Measurements from ENCODE around the gene SLC22A2. TPM values are rescaled to one million over a fixed set of nuclear protein-coding genes. Genes with fewer than 3 reads are reported as not detected.
"Not testable (repeated sequence)": the region's sequence is repeated elsewhere in the genome, so short reads cannot be mapped to it uniquely, and the experiment has no call there.

The SLC22A2 gene
- total RNA-seq, 5 donors from 2014 or later (not counting 1 experiment from before 2014, with no cell fraction given) = not detected

DNA sequence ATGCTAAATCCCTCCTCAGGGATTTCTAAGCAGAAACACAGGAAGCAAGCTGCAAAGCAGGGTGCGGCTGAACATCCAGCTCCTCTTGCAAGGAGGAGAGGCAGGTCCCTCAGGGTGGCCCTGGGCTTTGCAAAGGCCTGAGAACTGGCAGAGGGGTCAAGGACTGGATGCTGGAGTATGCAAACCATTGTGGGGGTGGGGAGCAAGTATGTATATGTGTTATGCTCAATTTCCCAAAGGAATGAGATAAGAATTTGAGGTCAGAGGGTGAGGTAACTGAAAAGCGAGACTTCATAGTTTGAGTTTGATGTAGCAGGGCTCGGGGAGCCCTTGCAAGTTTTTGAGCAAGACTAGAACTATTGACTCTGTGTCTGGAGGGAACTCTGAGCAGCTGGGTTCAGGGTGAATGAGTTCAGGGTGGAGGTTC lies 11.2 kb downstream of the SLC22A2 start:
- Mint-ChIP-seq H3K4me1 (no peaks in the 10 kb centered on the region), H3K36me3 (no peaks in the 10 kb centered on the region), H3K4me3 (no peak overlapping the region), H3K27ac (no peak overlapping the region), H3K9me3 (no peaks in the 10 kb centered on the region), H3K27me3 (peaks cover 2 to 26% of the 10 kb centered on the region in 2 donors)
- POLR2A ChIA-PET = no interaction called here
- Histone ChIP-seq H3K4me3 (ENCODE audit: control insufficient read depth in 1 of 2, extremely low read depth in 1 of 2, low read length in 1 of 2) (no peak overlapping the region), H3K27me3 (replicated peaks in 1 of 2; ENCODE audit: control insufficient read depth in 2 of 2, extremely low read depth in 1 of 2, insufficient read depth in 2 of 2, low read length in 1 of 2) (peaks cover 0 to 3% of the 10 kb centered on the region in 2 experiments), H3K27ac (ENCODE audit: low read length) (no peak overlapping the region), H3K36me3 (ENCODE audit: control insufficient read depth in 2 of 2, extremely low read depth in 1 of 2, insufficient read depth in 1 of 2, low read length in 1 of 2) (no peaks in the 10 kb centered on the region), H3K9me3 (no peaks in the 10 kb centered on the region), H3K4me1 (ENCODE audit: control insufficient read depth in 1 of 2, extremely low read depth in 1 of 2, insufficient read depth in 2 of 2, low read length in 2 of 2) (no peaks in the 10 kb centered on the region)
- no peak for ATAC-seq (replicated peaks in 1 of 4)
- WGBS (ENCODE audit: insufficient coverage) = 72% methylated on average over 3 of the region's 3 CpGs
- CTCF ChIA-PET = no interaction called here
- DNase-seq = no peak

DNA sequence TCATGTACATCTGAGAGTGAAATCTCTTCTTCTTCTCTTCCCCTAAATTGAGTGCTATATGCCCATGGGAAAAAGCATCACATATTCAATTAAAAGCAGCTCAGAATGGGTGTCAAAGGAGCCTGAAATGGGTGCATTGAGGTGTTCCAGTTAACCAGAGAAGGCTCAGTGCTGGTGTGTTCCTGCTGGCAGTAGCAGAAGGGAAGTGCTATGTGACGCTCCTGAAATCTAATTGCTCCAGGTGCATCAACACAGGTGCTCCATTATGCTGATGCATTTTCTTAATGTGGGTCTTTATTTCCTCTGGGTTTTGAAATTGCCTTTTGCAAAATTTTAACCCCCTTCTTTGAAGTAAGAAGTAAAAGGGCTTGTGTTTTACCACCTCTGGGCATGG lies 17.9 kb downstream of the SLC22A2 start:
- H3K4me1 Mint-ChIP-seq = no peaks in the 10 kb centered on the region
- H3K9me3 ChIP-seq = peaks cover 2% of the 10 kb centered on the region
- no peaks in the 10 kb centered on the region for H3K27me3 ChIP-seq (replicated peaks in 1 of 2; ENCODE audit: control insufficient read depth in 2 of 2, extremely low read depth in 1 of 2, insufficient read depth in 2 of 2, low read length in 1 of 2)
- H3K27ac ChIP-seq (ENCODE audit: low read length) = no peak overlapping the region
- WGBS (ENCODE audit: insufficient coverage) = no CpG with 5 or more reads among the region's 1 CpG
- no peaks in the 10 kb centered on the region for H3K4me1 ChIP-seq (ENCODE audit: control insufficient read depth in 1 of 2, extremely low read depth in 1 of 2, insufficient read depth in 2 of 2, low read length in 2 of 2)
- H3K36me3 ChIP-seq (ENCODE audit: control insufficient read depth in 2 of 2, extremely low read depth in 1 of 2, insufficient read depth in 1 of 2, low read length in 1 of 2) = no peaks in the 10 kb centered on the region
- no peaks in the 10 kb centered on the region for H3K36me3 Mint-ChIP-seq
- H3K9me3 Mint-ChIP-seq = peaks cover 0 to 6% (median 4%) of the 10 kb centered on the region in 3 donors
- peaks cover 8 to 16% of the 10 kb centered on the region in 2 donors for H3K27me3 Mint-ChIP-seq
- ChIA-PET POLR2A (no interaction called here), CTCF (no interaction called here)
- no peak for ATAC-seq (replicated peaks in 1 of 4)
- H3K4me3 ChIP-seq (ENCODE audit: control insufficient read depth in 1 of 2, extremely low read depth in 1 of 2, low read length in 1 of 2) = no peak overlapping the region
- no peak for DNase-seq
- H3K27ac Mint-ChIP-seq = no peak overlapping the region
- no peak overlapping the region for H3K4me3 Mint-ChIP-seq

DNA sequence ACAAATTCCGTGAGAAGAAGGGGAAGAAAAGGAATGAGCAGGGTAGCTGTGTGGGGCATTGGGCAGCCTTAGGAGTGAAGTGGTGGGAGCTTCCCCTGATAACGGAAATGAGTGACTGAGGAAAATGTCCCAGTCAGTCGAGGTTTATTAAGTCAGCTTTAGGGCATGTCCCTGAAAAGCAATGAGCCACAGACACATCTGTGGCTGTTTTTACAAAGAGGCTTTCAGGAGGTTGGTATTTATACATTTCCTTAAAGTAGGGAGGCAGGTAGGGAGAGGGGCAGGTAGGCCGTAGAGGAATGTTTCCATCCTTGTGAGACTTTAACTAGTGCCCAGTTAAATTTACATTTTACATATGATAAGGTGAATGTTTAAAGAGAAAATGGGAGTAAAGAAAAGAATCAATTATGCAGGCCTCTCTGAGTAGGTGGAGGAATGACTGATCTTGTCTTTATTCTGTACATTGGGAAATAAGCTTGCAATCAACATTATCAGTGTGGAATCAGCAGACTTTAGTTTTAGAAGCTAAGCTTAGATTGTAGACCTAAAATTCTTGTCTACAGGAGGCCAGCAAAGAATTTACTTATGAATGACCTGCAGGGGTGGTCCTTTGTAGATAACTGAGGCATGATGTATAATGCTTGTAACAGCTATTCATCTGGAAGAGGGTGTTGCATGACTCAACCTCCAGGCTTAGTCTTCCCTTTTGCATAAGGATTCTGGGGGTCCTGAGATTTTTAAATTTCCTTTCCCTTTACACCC lies 18.5 kb downstream of the SLC22A2 start:
- no peak for ATAC-seq (replicated peaks in 1 of 4)
- H3K27ac Mint-ChIP-seq = no peak overlapping the region

DNA sequence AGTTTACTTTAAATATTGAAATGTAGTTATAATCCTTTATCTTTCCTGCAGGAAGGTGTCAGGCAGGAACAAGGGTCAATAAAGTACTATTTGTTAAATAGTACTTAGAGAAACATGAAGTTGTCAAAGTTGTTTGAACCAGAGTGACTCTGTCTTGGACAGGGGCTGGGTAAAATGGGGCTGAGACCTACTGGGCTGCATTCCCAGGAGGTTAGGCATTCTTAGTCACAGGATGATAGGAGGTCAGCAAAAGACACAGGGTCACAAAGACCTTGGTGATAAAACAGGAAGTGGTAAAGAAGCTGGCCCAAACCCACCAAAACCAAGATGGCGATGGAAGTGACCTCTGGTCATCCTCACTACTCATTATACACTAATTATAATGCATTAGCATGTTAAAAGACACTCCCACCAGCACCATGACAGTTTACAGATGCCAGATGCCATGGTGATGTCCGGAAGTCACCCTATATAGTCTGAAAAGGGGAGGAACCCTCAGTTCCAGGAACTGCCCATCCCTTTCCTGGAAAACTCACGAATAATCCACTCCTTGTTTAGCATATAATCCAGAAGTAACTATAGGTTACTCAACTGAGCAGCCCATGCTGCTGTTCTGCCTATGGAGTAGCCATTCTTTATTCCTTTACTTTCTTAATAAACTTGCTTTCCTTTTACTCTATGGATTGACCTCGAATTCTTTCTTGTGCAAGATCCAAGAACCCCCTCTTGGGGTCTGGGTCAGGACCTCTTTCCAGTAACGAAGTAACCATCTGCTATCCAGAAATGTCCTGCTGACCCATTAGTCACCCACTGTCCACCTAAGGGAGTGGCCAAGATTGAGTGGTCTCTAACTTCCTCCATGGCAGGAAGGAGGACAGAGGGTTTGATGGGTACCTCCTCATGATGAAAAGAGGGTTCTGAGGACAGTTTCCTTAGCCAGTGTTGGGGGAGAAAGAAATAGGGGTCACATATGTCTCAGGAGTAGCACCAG lies 19.6 kb downstream of the SLC22A2 start:
- Mint-ChIP-seq H3K36me3 (no peaks in the 10 kb centered on the region), H3K27ac (no peak overlapping the region), H3K9me3 (peaks cover 0 to 8% (median 6%) of the 10 kb centered on the region in 3 donors), H3K4me3 (no peak overlapping the region), H3K27me3 (peaks cover 8 to 12% of the 10 kb centered on the region in 2 donors), H3K4me1 (no peaks in the 10 kb centered on the region)
- Histone ChIP-seq H3K9me3 (peaks cover 2% of the 10 kb centered on the region), H3K4me3 (ENCODE audit: control insufficient read depth in 1 of 2, extremely low read depth in 1 of 2, low read length in 1 of 2) (no peak overlapping the region), H3K27ac (ENCODE audit: low read length) (no peak overlapping the region), H3K4me1 (ENCODE audit: control insufficient read depth in 1 of 2, extremely low read depth in 1 of 2, insufficient read depth in 2 of 2, low read length in 2 of 2) (no peaks in the 10 kb centered on the region), H3K36me3 (ENCODE audit: control insufficient read depth in 2 of 2, extremely low read depth in 1 of 2, insufficient read depth in 1 of 2, low read length in 1 of 2) (no peaks in the 10 kb centered on the region), H3K27me3 (replicated peaks in 1 of 2; ENCODE audit: control insufficient read depth in 2 of 2, extremely low read depth in 1 of 2, insufficient read depth in 2 of 2, low read length in 1 of 2) (peaks cover 0 to 2% of the 10 kb centered on the region in 2 experiments)
- POLR2A ChIA-PET = interaction anchor here in 1 of 2 donors (0.6 kb wide), 1 partner anchor 79 kb away, joined by 4 read pairs; no protein-coding TSS in a partner anchor
- 75% methylated on average over 2 of the region's 5 CpGs for WGBS (ENCODE audit: insufficient coverage)
- ATAC-seq (replicated peaks in 1 of 4) = no peak
- CTCF ChIA-PET = no interaction called here
- no peak for DNase-seq

More for the DNA sequence above, 18.5 kb downstream of the SLC22A2 start:
- Mint-ChIP-seq H3K4me3 (no peak overlapping the region), H3K4me1 (no peaks in the 10 kb centered on the region), H3K9me3 (peaks cover 0 to 7% (median 6%) of the 10 kb centered on the region in 3 donors), H3K36me3 (no peaks in the 10 kb centered on the region), H3K27me3 (peaks cover 8 to 16% of the 10 kb centered on the region in 2 donors)
- Histone ChIP-seq H3K4me3 (ENCODE audit: control insufficient read depth in 1 of 2, extremely low read depth in 1 of 2, low read length in 1 of 2) (no peak overlapping the region), H3K36me3 (ENCODE audit: control insufficient read depth in 2 of 2, extremely low read depth in 1 of 2, insufficient read depth in 1 of 2, low read length in 1 of 2) (no peaks in the 10 kb centered on the region), H3K27ac (ENCODE audit: low read length) (no peak overlapping the region), H3K9me3 (peaks cover 2% of the 10 kb centered on the region), H3K4me1 (ENCODE audit: control insufficient read depth in 1 of 2, extremely low read depth in 1 of 2, insufficient read depth in 2 of 2, low read length in 2 of 2) (no peaks in the 10 kb centered on the region), H3K27me3 (replicated peaks in 1 of 2; ENCODE audit: control insufficient read depth in 2 of 2, extremely low read depth in 1 of 2, insufficient read depth in 2 of 2, low read length in 1 of 2) (no peaks in the 10 kb centered on the region)
- WGBS (ENCODE audit: insufficient coverage) = 47% methylated on average over 2 of the region's 4 CpGs
- DNase-seq = no peak
- POLR2A ChIA-PET = no interaction called here
- CTCF ChIA-PET = no interaction called here

DNA sequence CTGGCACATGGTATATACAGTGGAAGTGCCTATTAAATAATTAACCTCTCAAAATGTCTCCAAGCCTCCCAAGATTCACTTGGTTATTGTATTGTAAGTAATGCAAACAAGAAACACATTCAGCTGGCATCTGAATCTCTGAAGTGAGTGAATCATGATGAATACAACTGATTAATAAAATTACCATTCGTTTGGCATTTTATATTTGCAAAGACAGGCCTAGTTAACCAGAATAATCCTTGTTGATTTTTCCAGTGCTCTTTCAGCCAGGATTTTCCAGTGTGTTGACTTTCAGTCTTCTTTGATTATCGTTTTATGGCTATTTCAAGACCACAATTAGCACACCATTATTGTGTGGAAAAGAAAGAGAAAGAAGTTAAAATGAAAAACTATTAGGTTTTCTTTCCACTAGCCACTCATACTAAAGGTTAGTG lies 20.3 kb downstream of the SLC22A2 start:
- POLR2A ChIA-PET = interaction anchor here in 1 of 2 donors (0.6 kb wide), 1 partner anchor 80 kb away, joined by 4 read pairs; no protein-coding TSS in a partner anchor
- Mint-ChIP-seq H3K4me3 (no peak overlapping the region), H3K36me3 (no peaks in the 10 kb centered on the region), H3K4me1 (no peaks in the 10 kb centered on the region), H3K9me3 (peaks cover 0 to 8% (median 6%) of the 10 kb centered on the region in 3 donors), H3K27me3 (peaks cover 8 to 12% of the 10 kb centered on the region in 2 donors), H3K27ac (no peak overlapping the region)
- DNase-seq = no peak
- no peak overlapping the region for H3K27ac ChIP-seq (ENCODE audit: low read length)
- H3K36me3 ChIP-seq (ENCODE audit: control insufficient read depth in 2 of 2, extremely low read depth in 1 of 2, insufficient read depth in 1 of 2, low read length in 1 of 2) = no peaks in the 10 kb centered on the region
- peaks cover 2% of the 10 kb centered on the region for H3K9me3 ChIP-seq
- no CpG with 5 or more reads among the region's 2 CpGs for WGBS (ENCODE audit: insufficient coverage)
- peaks cover 0 to 4% of the 10 kb centered on the region in 2 experiments for H3K27me3 ChIP-seq (replicated peaks in 1 of 2; ENCODE audit: control insufficient read depth in 2 of 2, extremely low read depth in 1 of 2, insufficient read depth in 2 of 2, low read length in 1 of 2)
- CTCF ChIA-PET = no interaction called here
- no peak for ATAC-seq (replicated peaks in 1 of 4)
- no peaks in the 10 kb centered on the region for H3K4me1 ChIP-seq (ENCODE audit: control insufficient read depth in 1 of 2, extremely low read depth in 1 of 2, insufficient read depth in 2 of 2, low read length in 2 of 2)
- no peak overlapping the region for H3K4me3 ChIP-seq (ENCODE audit: control insufficient read depth in 1 of 2, extremely low read depth in 1 of 2, low read length in 1 of 2)

DNA sequence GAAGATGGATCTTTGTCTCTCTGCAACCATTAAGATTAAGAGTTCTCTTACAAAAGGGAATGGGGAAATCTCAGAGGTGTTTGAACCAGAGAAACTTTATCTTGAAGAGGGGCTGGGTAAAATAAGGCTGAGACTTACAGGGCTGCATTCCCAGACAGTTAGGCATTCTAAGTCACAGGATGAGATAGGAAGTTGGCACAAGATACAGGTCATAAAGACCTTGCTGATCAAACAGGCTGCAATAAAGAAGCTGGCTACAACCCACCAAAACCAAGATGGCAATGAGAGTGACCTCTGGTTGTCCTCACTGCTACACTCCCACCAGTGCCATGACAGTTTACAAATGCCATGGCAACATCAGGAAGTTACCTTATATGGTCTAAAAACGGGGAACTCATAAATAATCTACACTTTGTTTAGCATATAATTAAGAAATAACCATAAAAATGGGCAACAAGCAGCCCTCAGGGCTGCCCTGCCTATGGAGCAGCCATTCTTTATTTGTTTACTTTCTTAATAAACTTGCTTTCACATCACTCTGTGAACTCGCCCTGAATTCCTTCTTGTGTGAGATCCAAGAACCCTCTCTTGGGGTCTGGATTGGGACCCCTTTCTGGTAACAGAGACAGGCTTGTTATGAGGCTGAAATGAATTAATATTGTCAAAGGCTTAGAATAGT lies 20.9 kb downstream of the SLC22A2 start:
- H3K36me3 ChIP-seq (ENCODE audit: control insufficient read depth in 2 of 2, extremely low read depth in 1 of 2, insufficient read depth in 1 of 2, low read length in 1 of 2); H3K27ac ChIP-seq (ENCODE audit: low read length); DNase-seq; H3K4me1 Mint-ChIP-seq; CTCF ChIA-PET; H3K4me3 ChIP-seq (ENCODE audit: control insufficient read depth in 1 of 2, extremely low read depth in 1 of 2, low read length in 1 of 2); H3K4me3 Mint-ChIP-seq; H3K9me3 ChIP-seq; H3K36me3 Mint-ChIP-seq; H3K27ac Mint-ChIP-seq; H3K9me3 Mint-ChIP-seq; H3K4me1 ChIP-seq (ENCODE audit: control insufficient read depth in 1 of 2, extremely low read depth in 1 of 2, insufficient read depth in 2 of 2, low read length in 2 of 2); H3K27me3 ChIP-seq (replicated peaks in 1 of 2; ENCODE audit: control insufficient read depth in 2 of 2, extremely low read depth in 1 of 2, insufficient read depth in 2 of 2, low read length in 1 of 2); ATAC-seq (replicated peaks in 1 of 4): not testable (repeated sequence)
- no CpG with 5 or more reads among the region's 2 CpGs for WGBS (ENCODE audit: insufficient coverage)
- POLR2A ChIA-PET = interaction anchor here in 1 of 2 donors (0.6 kb wide), 1 partner anchor 81 kb away, joined by 4 read pairs; no protein-coding TSS in a partner anchor
- peaks cover 8 to 12% of the 10 kb centered on the region in 2 donors for H3K27me3 Mint-ChIP-seq
